NT2/D1 (cell line): Measurements from ENCODE around the gene TSHZ1.

ENCODE experiments used
- SUZ12 ChIP-seq: IDR thresholded peaks from 2 replicates; pipeline ENCODE4 v1.6.1; 2011; ENCODE audit not compliant: insufficient read length, insufficient read depth; ENCODE audit errors: extremely low read depth
- YY1 ChIP-seq: IDR thresholded peaks from 2 replicates; pipeline ENCODE4 v1.6.1; 2011; ENCODE audit not compliant: insufficient read length, insufficient read depth
- ZNF274 ChIP-seq: IDR thresholded peaks from 2 replicates; pipeline ENCODE4 v1.6.1; 2011; ENCODE audit warnings: mild to moderate bottlenecking, low read depth, low read length

GRCh38 chr18:75285876-75286275 is 75.3 kb downstream of the TSHZ1 start:
- TF ChIP-seq YY1 (no peak), ZNF274 (no peak), SUZ12 (no peak)
